Gastrocnemius medialis (tissue), 4 donors: Measurements from ENCODE around the gene ARHGAP33.

Experiments used
- POLR2A ChIP-seq, 2 donors: fragments of 450-650 bp; IDR thresholded peaks; one replicate each; pipeline ENCODE4 v1.6.1; 2017; ENCODE audit warnings: antibody characterized with exemption in 2 of 2, mild to moderate bottlenecking in 2 of 2, moderate library complexity in 2 of 2
- TF ChIP-seq, protein P1 (sequence below), 5 experiments: fragments of 450-650 bp in 3 of 5; fragments of 200-600 bp in 2 of 5; sonication (generic) in 2 of 5; IDR thresholded peaks in 4 of 5; conservative IDR thresholded peaks in 1 of 5; 1 replicate in 4 of 5; 2 replicates in 1 of 5; pipeline ENCODE4 v1.5.1; 2016 to 2019; ENCODE audit warnings: antibody characterized with exemption in 5 of 5, mild to moderate bottlenecking in 3 of 5, moderate library complexity in 3 of 5

DNA sequence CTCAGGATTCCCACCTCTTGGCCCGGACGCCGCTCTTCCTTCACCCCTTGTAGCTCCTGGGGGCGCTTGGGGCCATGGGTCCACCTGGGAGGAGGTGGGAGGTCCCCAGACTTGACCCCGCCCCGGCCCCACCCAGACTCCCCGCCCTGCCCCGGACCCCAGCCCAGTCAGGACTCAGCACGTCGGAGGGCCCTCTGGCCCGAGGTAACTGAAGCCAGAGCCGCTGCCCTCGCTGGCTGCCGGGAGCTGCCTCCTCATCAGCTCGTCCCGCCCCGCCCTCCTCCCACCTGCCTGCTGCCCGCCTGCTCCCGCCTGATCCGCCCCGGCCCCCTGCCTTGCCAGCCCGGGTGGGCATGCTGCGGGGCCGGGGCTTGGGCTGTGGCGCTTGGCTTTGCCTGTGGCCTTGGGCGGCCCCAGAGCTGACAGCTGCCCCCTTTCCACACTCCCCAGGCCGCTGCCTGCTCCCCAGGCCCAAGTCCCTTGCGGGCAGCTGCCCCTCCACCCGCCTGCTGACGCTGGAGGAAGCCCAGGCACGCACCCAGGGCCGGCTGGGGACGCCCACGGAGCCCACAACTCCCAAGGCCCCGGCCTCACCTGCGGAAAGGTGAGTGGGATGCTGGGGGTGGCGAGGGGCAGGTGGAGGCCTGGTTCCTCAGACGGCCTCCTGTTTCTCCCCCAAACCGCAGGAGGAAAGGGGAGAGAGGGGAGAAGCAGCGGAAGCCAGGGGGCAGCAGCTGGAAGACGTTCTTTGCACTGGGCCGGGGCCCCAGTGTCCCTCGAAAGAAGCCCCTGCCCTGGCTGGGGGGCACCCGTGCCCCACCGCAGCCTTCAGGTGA, 9.4 kb downstream of the ARHGAP33 start:
- TF ChIP-seq, protein P1, sequence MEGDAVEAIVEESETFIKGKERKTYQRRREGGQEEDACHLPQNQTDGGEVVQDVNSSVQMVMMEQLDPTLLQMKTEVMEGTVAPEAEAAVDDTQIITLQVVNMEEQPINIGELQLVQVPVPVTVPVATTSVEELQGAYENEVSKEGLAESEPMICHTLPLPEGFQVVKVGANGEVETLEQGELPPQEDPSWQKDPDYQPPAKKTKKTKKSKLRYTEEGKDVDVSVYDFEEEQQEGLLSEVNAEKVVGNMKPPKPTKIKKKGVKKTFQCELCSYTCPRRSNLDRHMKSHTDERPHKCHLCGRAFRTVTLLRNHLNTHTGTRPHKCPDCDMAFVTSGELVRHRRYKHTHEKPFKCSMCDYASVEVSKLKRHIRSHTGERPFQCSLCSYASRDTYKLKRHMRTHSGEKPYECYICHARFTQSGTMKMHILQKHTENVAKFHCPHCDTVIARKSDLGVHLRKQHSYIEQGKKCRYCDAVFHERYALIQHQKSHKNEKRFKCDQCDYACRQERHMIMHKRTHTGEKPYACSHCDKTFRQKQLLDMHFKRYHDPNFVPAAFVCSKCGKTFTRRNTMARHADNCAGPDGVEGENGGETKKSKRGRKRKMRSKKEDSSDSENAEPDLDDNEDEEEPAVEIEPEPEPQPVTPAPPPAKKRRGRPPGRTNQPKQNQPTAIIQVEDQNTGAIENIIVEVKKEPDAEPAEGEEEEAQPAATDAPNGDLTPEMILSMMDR (IDR thresholded peaks at IDR 0.05 in 4 of 5, conservative IDR thresholded peaks at IDR 0.05 in 1 of 5) = no peak
- no peak for TF ChIP-seq POLR2A (IDR thresholded peaks at IDR 0.05)
